ENCODE measurements around the gene GRAP. TPM values are rescaled to one million over a fixed set of nuclear protein-coding genes. Genes with fewer than 3 reads are reported as not detected.

Gene GRAP
- total RNA-seq, 1 donor: not detected

GRCh38 chr17:19004421-19005136, 42.2 kb downstream of the GRAP start, which contains the start of gene FAM83G:
Gene FAM83G (minus strand): TSS chr17:19004764. CDS start chr17:19004041, 723 bp downstream.
- peak; percentile 68 for DNase-seq (ENCODE audit: low read depth)
- TF ChIP-seq, protein P1, sequence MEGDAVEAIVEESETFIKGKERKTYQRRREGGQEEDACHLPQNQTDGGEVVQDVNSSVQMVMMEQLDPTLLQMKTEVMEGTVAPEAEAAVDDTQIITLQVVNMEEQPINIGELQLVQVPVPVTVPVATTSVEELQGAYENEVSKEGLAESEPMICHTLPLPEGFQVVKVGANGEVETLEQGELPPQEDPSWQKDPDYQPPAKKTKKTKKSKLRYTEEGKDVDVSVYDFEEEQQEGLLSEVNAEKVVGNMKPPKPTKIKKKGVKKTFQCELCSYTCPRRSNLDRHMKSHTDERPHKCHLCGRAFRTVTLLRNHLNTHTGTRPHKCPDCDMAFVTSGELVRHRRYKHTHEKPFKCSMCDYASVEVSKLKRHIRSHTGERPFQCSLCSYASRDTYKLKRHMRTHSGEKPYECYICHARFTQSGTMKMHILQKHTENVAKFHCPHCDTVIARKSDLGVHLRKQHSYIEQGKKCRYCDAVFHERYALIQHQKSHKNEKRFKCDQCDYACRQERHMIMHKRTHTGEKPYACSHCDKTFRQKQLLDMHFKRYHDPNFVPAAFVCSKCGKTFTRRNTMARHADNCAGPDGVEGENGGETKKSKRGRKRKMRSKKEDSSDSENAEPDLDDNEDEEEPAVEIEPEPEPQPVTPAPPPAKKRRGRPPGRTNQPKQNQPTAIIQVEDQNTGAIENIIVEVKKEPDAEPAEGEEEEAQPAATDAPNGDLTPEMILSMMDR (IDR thresholded peaks at IDR 0.05; ENCODE audit: insufficient read depth, low read depth, low read length): no peak

GRCh38 chr17:19003543-19004420, 43.0 kb downstream of the GRAP start:
- TF ChIP-seq, protein P1 (IDR thresholded peaks at IDR 0.05; ENCODE audit: insufficient read depth, low read depth, low read length): no peak
- DNase-seq (ENCODE audit: low read depth): peak; percentile 19
- H3K4me3 ChIP-seq (ENCODE audit: low read depth, low read length): peak overlapping the region; percentile 68

More at GRCh38 chr17:19004421-19005136, 42.2 kb downstream of the GRAP start, which contains the start of gene FAM83G:
- H3K4me3 ChIP-seq (ENCODE audit: low read depth, low read length): peak within 1 kb of the TSS; percentile 68

- TF ChIP-seq, protein P1 (IDR thresholded peaks at IDR 0.05; ENCODE audit: insufficient read depth, low read depth, low read length): no peak
- DNase-seq (ENCODE audit: low read depth): no peak
- H3K4me3 ChIP-seq (ENCODE audit: low read depth, low read length): no peak overlapping the region
Measured at GRCh38 chr17:19002805-19003542, 43.8 kb downstream of the GRAP start.

DNA sequence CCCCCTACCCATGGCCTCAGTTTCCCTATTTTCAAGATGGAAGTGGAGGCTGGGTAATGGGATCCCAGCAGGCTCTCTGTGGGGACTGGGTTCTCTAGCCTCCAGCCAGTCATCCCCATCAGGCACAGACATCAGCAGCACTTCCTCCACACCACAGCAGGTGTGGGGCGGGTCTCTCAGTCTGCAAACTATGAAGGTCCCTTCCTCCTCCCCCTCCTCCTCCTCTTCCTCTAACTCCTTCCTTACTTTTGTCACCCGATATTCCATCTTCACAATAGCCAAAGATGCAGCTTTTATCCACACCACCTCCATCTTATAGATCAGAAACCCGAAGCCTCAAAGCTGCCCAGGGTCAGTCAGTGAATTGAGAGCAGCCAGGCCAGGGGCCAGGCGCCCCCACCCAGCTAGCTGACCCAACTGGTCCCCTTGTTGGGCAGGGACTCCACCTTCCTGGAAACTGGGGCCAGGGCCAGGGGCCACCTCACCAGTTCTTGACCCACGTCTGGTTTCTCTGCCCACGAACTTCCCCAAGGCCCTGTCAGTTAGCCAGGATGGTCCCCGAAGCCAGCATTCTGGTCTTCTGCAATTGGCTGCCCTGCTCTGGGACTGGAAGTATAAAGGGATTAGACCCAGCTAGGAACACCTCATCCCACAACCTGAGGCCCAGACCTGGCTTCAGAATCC, 44.7 kb downstream of the GRAP start:
- TF ChIP-seq, protein P1 (IDR thresholded peaks at IDR 0.05; ENCODE audit: insufficient read depth, low read depth, low read length): no peak
- no peak overlapping the region for H3K4me3 ChIP-seq (ENCODE audit: low read depth, low read length)
- no peak for DNase-seq (ENCODE audit: low read depth)

DNA sequence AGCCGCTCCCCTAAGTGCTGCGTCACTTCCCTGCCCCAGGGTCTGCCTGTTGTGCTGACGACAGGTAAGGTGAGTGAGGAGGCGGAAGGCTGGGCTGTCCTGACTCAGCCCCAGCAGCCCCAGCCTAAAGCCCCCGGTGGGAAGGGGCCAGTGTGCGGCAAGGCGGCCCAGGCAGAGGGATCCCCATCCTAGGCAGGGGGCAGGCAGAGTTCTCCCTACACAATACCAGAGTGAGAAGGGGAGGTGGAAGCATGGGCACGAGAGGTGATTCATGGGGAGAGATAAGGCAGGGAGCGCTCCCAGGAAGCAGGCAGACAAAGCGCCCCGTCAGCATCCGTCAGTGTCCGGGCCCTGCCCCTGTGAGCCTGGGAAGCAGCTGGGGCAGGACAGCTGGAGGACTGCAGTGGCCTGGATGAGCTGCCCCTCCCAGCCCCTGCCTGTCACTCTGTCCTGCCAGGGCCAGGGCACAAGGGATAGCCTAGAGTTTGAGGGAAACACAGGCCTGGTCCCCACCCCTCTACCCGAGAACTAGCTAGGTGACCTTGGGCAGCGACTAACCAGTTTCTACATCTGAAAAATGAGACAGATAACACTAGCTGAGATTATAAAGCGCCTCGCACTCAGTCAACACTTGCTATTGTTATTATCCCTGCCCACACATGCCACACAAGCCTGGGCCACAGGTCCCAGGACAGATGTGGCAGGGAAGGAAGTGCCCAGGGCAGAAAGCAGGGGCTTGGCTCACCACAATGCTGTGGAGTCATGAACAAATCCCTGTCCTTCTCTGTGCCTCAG, 46.0 kb downstream of the GRAP start:
- DNase-seq (ENCODE audit: low read depth): peak; percentile 83
- TF ChIP-seq, protein P1 (IDR thresholded peaks at IDR 0.05; ENCODE audit: insufficient read depth, low read depth, low read length): no peak
- H3K4me3 ChIP-seq (ENCODE audit: low read depth, low read length): no peak overlapping the region

Measured in fibroblast of villous mesenchyme (primary cell).